ENCODE data around the gene RUNX1. TPM values are rescaled to one million over a fixed set of nuclear protein-coding genes. Genes with fewer than 3 reads are reported as not detected.

The RUNX1 gene
- total and polyA plus RNA-seq, 2 donors (not counting 3 experiments of a cell fraction or from before 2014, with no cell fraction given) = 4.6 to 17.9 TPM

GRCh38 chr21:34843562-34843961 lies 205.5 kb downstream of the RUNX1 start:
- FAIRE-seq = no peak
- H3K4me1 ChIP-seq (ENCODE audit: control insufficient read depth, extremely low read depth, insufficient read depth, low read length) = peaks cover 17% of the 10 kb centered on the region
- H3K9me3 ChIP-seq (replicated peaks; ENCODE audit: control insufficient read depth, insufficient read depth, low read length) = no peaks in the 10 kb centered on the region
- BruUV-seq (replicated peaks) = no TSS peak
- peaks cover 38% of the 10 kb centered on the region for H3K79me2 ChIP-seq (ENCODE audit: control insufficient read depth, insufficient read depth, low read length)
- no peak overlapping the region for H3K9ac ChIP-seq (replicated peaks; ENCODE audit: extremely low read depth, insufficient read depth, low read length)
- POLR2A ChIA-PET = no interaction called here
- peaks cover 0 to 2% of the 10 kb centered on the region in 2 experiments for H3K36me3 ChIP-seq (ENCODE audit: control insufficient read depth in 2 of 2, extremely low read depth in 1 of 2, insufficient read depth in 2 of 2, low read length in 2 of 2)
- intact Hi-C loops (cut with micrococcal nuclease) = no loop called here
- H3K4me3 ChIP-seq (replicated peaks in 1 of 3; ENCODE audit: insufficient read depth in 1 of 3, low read depth in 1 of 3, low read length in 3 of 3) = no peak overlapping the region
- no peaks in the 10 kb centered on the region for H3K9me1 ChIP-seq (replicated peaks; ENCODE audit: control insufficient read depth, extremely low read depth, insufficient read depth, low read length)
- no peaks in the 10 kb centered on the region for H3K27me3 ChIP-seq (ENCODE audit: control insufficient read depth in 2 of 2, insufficient read depth in 2 of 2, low read length in 2 of 2)
- peaks cover 4% of the 10 kb centered on the region for H4K20me1 ChIP-seq (replicated peaks; ENCODE audit: control insufficient read depth, extremely low read depth, insufficient read depth, low read length)
- no peak for DNase-seq (ENCODE audit: low read depth, low spot score)
- H3K4me2 ChIP-seq (ENCODE audit: insufficient read depth, low read length) = no peak overlapping the region
- CTCF ChIA-PET = no interaction called here
- dilution Hi-C loops (cut with MboI; ENCODE audit: extremely low pct_ligation_motif_present, low sequenced_read_pairs) = no loop called here
- TF ChIP-seq EZH2 (IDR thresholded peaks at IDR 0.05; ENCODE audit: borderline replicate concordance, low read depth, low read length, severe bottlenecking) (no peak), CTCF (IDR thresholded peaks at IDR 0.05; ENCODE audit: extremely low read depth in 1 of 2, insufficient read depth in 1 of 2, low read depth in 1 of 2, low read length in 2 of 2) (no peak), FOS (IDR thresholded peaks at IDR 0.05; ENCODE audit: borderline replicate concordance, insufficient read depth, low read length) (no peak), MYC (IDR thresholded peaks at IDR 0.05; ENCODE audit: low read depth, low read length) (no peak)
- H2AFZ ChIP-seq (ENCODE audit: low read depth, low read length) = no peak overlapping the region
- no peak overlapping the region for H3K27ac ChIP-seq (ENCODE audit: insufficient read depth, low read depth, low read length)

GRCh38 chr21:34841154-34841553 lies 207.9 kb downstream of the RUNX1 start:
- intact Hi-C loops (cut with micrococcal nuclease) = no loop called here
- BruUV-seq (replicated peaks) = no TSS peak
- Histone ChIP-seq H3K36me3 (ENCODE audit: control insufficient read depth in 2 of 2, extremely low read depth in 1 of 2, insufficient read depth in 2 of 2, low read length in 2 of 2) (peaks cover 0 to 2% of the 10 kb centered on the region in 2 experiments), H3K9me3 (replicated peaks; ENCODE audit: control insufficient read depth, insufficient read depth, low read length) (no peaks in the 10 kb centered on the region), H3K27me3 (ENCODE audit: control insufficient read depth in 2 of 2, insufficient read depth in 2 of 2, low read length in 2 of 2) (no peaks in the 10 kb centered on the region), H3K4me3 (replicated peaks in 1 of 3; ENCODE audit: insufficient read depth in 1 of 3, low read depth in 1 of 3, low read length in 3 of 3) (no peak overlapping the region), H3K79me2 (ENCODE audit: control insufficient read depth, insufficient read depth, low read length) (peaks cover 37% of the 10 kb centered on the region), H2AFZ (ENCODE audit: low read depth, low read length) (no peak overlapping the region), H3K4me1 (ENCODE audit: control insufficient read depth, extremely low read depth, insufficient read depth, low read length) (peaks cover 28% of the 10 kb centered on the region), H4K20me1 (replicated peaks; ENCODE audit: control insufficient read depth, extremely low read depth, insufficient read depth, low read length) (peaks cover 4% of the 10 kb centered on the region), H3K9me1 (replicated peaks; ENCODE audit: control insufficient read depth, extremely low read depth, insufficient read depth, low read length) (no peaks in the 10 kb centered on the region), H3K9ac (replicated peaks; ENCODE audit: extremely low read depth, insufficient read depth, low read length) (no peak overlapping the region), H3K27ac (ENCODE audit: insufficient read depth, low read depth, low read length) (no peak overlapping the region), H3K4me2 (ENCODE audit: insufficient read depth, low read length) (no peak overlapping the region)
- dilution Hi-C loops (cut with MboI; ENCODE audit: extremely low pct_ligation_motif_present, low sequenced_read_pairs) = no loop called here
- TF ChIP-seq FOS (IDR thresholded peaks at IDR 0.05; ENCODE audit: borderline replicate concordance, insufficient read depth, low read length) (no peak), POLR2AphosphoS5 (IDR thresholded peaks at IDR 0.05; ENCODE audit: insufficient read depth, low read depth, low read length) (no peak), EZH2 (IDR thresholded peaks at IDR 0.05; ENCODE audit: borderline replicate concordance, low read depth, low read length, severe bottlenecking) (no peak), JUN (IDR thresholded peaks at IDR 0.05; ENCODE audit: borderline replicate concordance, insufficient read depth, insufficient read length, low read depth) (no peak)
- FAIRE-seq = no peak
- ChIA-PET CTCF (interaction anchor here (1.2 kb wide), 1 partner anchor 105 kb away, joined by 3 read pairs; no protein-coding TSS in a partner anchor), POLR2A (interaction anchor here (0.6 kb wide), 1 partner anchor 34 kb away, joined by 6 read pairs; no protein-coding TSS in a partner anchor)
- no peak for DNase-seq (ENCODE audit: low read depth, low spot score)

All from endothelial cell of umbilical vein (primary cell).